ENCODE data around the gene ZNF282.
"Not testable (repeated sequence)": the region's sequence is repeated elsewhere in the genome, so short reads cannot be mapped to it uniquely, and the experiment has no call there.

Gene ZNF282

GRCh38 chr7:149226366-149226765 lies 31.0 kb downstream of the ZNF282 start:
- not testable (repeated sequence) for DNase-seq

- DNase-seq = no peak
These were observed 31.6 kb downstream of the ZNF282 start for GRCh38 chr7:149226840-149227494.

GRCh38 chr7:149228831-149229471 lies 33.6 kb downstream of the ZNF282 start:
- no peak for DNase-seq

GRCh38 chr7:149229526-149229925 lies 34.2 kb downstream of the ZNF282 start:
- no peak for DNase-seq

GRCh38 chr7:149232362-149232761 lies 37.0 kb downstream of the ZNF282 start:
- DNase-seq = no peak

GRCh38 chr7:149233655-149234204 lies 38.4 kb downstream of the ZNF282 start:
- not testable (repeated sequence) for DNase-seq

- DNase-seq = no peak
These were observed 42.2 kb downstream of the ZNF282 start for GRCh38 chr7:149237502-149237901.

GRCh38 chr7:149238051-149238450 lies 42.7 kb downstream of the ZNF282 start:
- no peak for DNase-seq

GRCh38 chr7:149239345-149240143 lies 44.2 kb downstream of the ZNF282 start, which contains the start of gene ZNF212:
Gene ZNF212 (plus strand): TSS chr7:149239651. CDS start chr7:149239779, 128 bp downstream.
- peak; percentile 88 for DNase-seq

GRCh38 chr7:149240637-149241036 lies 45.3 kb downstream of the ZNF282 start:
- no peak for DNase-seq

- DNase-seq = no peak
These were observed 46.4 kb downstream of the ZNF282 start for GRCh38 chr7:149241696-149242095.

- DNase-seq = no peak
These were observed 49.9 kb downstream of the ZNF282 start for GRCh38 chr7:149245244-149245643.

GRCh38 chr7:149245744-149246143 lies 50.4 kb downstream of the ZNF282 start:
- DNase-seq = no peak

- DNase-seq = no peak
These were observed 53.4 kb downstream of the ZNF282 start for GRCh38 chr7:149248777-149249176.

- not testable (repeated sequence) for DNase-seq
These were observed 54.8 kb downstream of the ZNF282 start for GRCh38 chr7:149250151-149250550.

- DNase-seq = not testable (repeated sequence)
These were observed 56.2 kb downstream of the ZNF282 start for GRCh38 chr7:149251518-149251917.

- DNase-seq = no peak
These were observed 57.0 kb downstream of the ZNF282 start for GRCh38 chr7:149252378-149252777.

- no peak for DNase-seq
These were observed 58.3 kb downstream of the ZNF282 start for GRCh38 chr7:149253665-149254064.

- DNase-seq = no peak
These were observed 59.0 kb downstream of the ZNF282 start for GRCh38 chr7:149254181-149254858.

- no peak for DNase-seq
These were observed 59.8 kb downstream of the ZNF282 start for GRCh38 chr7:149255174-149255573.

GRCh38 chr7:149256568-149256967 lies 61.2 kb downstream of the ZNF282 start:
- no peak for DNase-seq

- no peak for DNase-seq
These were observed 61.8 kb downstream of the ZNF282 start for GRCh38 chr7:149257146-149257545.

GRCh38 chr7:149261316-149261828 lies 66.0 kb downstream of the ZNF282 start:
- no peak for DNase-seq

All from activated T-cell treated with anti-CD3 and anti-CD28 coated beads, Interleukin-2, amount 50 U/mL, for 1 hour (primary cell).